Head of caudate nucleus (tissue), 42 donors: ENCODE measurements around the gene PSMB5.

Source experiments
- DNase-seq, 42 donors: peaks; one replicate each; pipeline versions ENCODE4 v3.0.0 to v3.0.0-alpha.2; 2020 to 2021; ENCODE audit warnings: mixed read lengths in 7 of 42
- intact Hi-C: fragments of 100-400 bp; cut with DNase I; formaldehyde crosslinking; loops from one replicate; pipeline ENCODE4 v1.15.0; 2022

The PSMB5 gene

DNA sequence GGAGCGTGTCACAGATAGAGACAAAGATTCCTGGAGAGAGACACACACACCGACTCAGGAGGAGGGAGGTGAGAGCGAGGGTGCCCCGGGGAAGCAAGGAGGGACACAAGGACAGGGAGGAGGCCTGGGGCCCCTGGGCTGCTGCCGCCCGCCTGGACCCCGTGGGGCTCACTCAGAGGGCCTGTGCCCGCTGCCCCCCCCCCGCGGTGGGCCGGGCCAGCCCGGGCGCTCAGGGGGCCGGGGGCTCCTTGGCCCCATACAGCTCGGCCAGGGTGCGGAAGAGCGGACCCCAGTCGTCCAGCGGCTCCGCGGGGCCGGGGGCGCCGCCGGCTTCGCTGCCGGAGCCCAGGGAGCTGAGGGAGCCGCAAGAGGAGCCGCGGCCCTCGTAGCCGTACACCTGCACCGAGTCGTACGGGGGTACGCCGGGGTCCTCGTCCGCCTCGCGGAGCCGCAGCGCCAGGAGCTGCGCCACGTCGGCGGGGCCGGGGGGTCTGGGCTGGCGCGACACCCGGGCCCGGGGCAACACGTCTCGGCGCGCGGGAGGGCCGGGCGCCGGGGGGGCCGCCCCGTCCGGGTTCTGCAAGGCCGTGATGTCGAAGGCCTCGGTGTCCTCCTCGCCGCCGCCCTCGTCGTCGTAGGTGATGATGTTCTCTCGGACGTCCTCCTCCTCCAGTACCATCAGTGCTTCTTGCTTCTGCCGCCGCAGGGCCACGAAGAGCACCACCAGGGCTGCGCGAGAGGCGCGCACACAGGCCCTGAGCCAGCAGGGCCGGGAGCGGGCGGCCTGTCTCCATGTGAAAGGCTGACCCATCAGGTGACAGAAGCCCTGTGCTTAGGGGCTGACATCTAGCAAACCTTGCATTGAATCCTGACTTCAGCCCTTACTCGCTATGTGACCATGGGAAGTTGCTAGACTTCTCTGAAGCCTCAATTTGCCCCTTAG lies 13.3 kb upstream of the PSMB5 start:
- no peak for DNase-seq
- intact Hi-C loops, result no loop called here

DNA sequence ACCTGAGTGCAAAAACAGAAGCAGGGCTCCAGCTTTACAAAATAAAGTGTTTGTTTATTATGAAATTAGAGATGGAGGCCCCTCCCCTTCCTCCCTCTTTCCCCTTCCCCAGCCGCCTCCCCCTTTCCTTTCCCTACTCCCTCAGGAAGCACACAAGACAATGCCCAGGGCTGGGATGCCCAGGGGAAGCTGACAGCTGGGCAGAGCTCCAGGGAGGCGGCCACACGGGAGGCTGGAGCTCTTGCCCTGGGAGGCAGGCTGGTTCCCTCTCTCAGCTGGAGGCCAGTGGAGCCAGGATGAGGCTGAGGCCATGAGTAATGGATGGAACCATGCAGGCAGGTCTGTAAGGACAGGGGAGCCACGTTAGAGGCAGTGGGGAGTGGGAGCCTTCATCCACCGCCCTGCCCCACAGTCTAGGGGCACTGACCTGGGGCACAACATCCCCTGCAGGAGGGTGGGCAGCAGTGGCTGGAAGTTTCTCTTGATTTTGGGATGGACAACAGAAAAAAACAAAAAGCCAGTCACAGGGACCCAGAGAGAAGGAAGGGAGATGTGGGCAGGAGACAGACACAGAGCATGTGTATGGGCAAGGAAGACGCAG lies 12.4 kb upstream of the PSMB5 start:
- DNase-seq, result no peak
- intact Hi-C loops, result no loop called here

DNA sequence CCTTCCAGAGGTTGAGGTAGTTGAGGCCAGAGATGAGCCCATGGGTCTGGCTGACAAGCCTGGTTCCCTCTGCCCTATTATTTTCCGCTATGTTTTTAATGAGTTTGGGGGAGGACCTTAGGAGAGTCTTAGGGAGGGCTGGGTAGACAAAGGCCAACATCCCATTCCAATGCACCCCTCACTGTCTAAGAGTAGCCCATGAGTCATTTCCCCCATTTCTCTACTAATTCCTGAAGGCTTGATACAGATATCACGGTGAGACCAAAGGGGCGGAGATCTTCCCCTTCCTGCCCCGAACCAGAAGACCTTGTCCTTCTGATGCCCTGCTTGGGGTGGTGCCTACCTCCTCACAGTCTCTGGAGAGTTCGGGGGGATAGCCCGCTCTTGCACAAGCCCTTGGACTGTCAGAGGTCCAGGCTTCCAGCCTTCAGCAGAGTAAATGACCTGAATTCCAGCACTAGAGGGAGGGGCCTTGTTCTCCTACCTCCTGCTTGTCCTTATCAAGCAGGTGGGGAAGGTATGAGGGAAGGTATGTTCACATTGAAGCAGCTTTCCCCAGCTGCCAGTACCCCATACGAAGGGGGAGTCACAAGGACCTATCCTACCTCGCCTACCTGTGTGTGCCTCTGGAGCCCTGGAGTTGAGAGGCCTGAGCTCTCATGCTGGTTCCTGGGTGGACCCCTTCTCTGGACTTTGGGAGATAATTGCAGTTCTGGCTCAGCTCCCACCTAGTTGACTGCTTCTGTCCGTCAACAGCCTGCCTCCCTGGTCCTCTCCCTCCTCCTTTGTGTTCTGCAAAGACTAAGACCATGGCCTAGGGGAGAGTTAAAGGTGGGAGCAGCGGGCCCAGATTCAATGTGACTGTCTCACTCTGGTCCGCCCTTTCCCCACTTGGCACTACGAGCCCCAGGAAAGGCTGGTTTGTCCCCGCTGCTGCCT lies 11.0 kb upstream of the PSMB5 start:
- intact Hi-C loops, result no loop called here
- DNase-seq, result no peak

DNA sequence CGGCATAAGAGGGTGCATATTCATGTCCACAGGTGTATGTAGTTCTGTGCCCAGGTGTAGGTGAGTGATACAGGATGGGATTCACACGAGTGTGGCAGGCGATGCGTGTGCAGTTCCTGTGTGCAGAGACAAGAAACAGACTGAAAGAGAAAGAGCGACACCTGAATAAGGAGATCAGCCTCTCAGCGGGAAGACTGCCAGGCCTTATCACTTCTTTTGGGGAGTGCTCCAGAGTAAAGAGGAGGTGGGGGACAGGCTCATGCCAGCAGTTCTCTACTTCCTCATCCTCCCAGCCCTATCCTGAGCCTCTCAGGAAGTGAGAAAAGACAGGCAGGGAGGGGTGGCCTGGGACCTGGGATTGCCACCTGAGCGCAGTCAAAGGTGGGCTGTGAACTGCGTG lies 10.1 kb upstream of the PSMB5 start:
- DNase-seq, result no peak
- intact Hi-C loops, result no loop called here

DNA sequence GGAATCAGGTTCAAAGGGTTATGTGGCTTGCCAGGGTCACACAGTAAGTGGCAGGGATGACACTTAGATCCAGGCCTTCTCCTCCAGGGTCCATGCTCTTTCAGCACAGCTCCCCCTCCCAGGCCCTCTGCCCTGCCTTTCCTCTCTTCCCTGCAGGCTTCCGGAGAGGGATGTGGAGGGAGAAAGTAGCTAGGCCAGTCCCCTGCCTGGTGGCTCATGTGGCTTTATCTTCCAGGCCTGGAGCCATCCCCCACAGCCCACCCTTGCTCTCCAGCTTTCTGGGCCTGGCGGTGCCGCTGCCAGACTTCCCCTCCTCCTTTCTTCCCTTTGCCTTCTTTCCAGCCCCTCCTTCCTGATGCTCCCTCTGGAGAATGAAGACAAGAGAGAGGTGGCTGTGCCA lies 9.1 kb upstream of the PSMB5 start:
- intact Hi-C loops, result no loop called here
- no peak for DNase-seq

DNA sequence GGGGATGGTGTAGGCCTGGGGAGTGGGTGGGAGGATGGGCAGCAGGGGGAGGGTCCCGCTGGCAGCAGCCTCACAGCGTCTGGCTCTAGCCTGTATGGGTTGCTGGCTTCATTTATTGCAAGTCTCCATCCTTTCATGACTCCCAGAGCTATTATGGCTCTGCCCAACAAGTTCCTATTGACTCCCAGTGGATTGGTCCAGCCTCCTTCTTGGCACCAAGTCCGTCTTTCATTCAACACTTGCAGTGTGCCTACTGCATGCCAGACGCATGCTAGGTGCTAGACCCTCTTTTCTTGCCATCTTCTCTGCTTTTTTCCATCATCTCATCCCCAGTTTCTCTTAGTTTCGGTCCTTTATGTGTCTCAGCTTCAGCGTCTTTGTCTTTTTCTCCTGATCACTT lies 8.4 kb upstream of the PSMB5 start:
- no peak for DNase-seq
- intact Hi-C loops, result no loop called here

DNA sequence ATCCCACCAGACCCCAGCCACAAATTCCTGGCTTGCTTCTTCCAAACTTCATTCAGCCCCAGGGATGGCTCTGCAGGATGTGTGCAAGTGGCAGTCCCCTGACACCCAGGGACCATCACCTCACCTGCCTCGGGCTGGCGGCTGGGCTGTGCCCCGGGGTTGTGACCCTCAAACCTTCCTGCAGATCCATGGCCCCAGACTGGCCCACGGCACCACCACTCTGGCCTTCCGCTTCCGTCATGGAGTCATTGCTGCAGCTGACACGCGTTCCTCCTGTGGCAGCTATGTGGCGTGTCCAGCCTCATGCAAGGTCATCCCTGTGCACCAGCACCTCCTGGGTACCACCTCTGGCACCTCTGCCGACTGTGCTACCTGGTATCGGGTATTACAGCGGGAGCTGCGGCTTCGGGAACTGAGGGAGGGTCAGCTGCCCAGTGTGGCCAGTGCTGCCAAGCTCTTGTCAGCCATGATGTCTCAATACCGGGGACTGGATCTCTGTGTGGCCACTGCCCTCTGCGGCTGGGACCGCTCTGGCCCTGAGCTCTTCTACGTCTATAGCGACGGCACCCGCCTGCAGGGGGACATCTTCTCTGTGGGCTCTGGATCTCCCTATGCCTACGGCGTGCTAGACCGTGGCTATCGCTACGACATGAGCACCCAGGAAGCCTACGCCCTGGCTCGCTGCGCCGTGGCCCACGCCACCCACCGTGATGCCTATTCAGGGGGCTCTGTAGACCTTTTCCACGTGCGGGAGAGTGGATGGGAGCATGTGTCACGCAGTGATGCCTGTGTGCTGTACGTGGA lies 7.7 kb upstream of the PSMB5 start, which contains the start of gene PSMB11:
Gene PSMB11 (plus strand): TSS at position 51 of the 804 bp plus-strand sequence. CDS start 14 bp downstream, at position 65.
- DNase-seq, result no peak
- intact Hi-C loops, result no loop called here

DNA sequence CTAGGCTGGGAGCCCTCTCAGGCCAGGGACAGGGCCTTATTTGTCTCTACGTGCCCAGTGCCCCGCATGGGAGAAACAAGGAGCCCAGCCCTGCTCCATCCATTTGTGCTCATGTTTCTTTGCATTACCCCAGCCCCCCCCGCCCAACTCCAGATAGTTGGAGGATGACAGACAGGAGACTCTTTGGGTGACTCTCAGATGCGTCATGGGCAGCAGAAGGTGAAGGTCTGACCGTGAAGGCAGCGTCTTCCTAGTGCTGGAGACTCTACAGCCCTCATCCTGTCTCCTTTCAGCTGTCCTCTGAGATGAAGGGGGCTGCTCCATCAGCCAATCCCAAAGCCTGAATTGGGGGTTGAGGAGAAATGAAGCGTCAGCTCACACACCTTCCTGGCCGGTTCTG lies 7.0 kb upstream of the PSMB5 start:
- intact Hi-C loops, result no loop called here
- no peak for DNase-seq

DNA sequence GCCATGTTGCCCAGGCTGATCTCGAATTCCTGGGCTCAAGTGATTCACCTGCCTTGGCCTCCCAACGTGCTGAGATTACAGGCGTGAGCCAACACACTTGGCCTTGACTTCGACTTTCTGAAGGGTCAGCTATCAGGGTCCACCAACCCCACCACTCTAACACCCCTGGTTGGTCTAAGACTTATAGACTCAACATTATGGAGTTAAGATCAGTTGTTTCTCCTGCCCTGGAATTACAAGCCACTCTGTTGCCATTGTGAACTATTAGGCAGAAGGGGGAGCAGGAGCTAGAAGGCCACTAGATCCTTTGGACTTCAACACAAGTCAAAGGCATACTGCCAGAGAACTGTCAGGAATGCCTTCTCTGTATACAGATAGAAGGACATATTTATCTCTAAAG lies 5.4 kb upstream of the PSMB5 start:
- intact Hi-C loops, result no loop called here
- DNase-seq, result no peak

DNA sequence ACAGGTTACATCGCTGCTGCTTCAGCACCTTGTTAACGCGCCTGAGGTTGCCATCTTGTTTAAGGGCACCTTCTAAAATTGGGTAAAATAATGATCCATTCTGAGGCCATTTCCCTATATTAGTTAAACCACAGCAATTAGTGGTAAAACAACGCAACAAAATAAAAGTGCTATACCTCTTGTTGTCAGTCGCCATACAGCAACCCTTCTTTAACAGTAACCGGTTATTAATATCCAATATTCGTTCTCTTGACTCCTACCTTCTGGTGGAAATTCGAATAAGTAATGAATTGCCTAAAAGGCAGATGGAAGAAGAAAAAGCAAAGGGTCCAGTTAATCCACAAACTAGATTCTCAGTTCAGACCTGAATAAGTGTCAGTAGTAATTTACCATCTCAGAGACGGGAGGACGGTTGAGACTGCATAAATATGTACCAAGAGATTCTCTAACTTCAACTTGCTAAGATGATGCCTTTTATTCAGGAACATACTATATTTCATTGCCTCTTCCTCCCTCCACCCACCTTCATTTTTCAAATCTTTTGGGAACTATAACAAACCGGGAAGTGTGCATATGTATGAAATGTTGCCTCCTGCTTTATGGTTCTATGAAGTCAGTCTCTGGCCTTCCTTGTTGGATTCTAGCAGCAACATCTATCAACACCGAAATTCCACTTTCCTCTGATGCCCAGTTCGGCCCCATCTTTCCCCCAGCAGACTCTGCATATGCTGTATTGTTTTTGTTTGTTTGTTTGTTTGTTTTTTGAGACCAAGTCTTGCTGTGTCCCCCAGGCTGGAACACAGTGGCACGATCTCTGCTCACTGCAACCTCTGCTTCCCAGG lies 824 bp upstream of the PSMB5 start:
- intact Hi-C loops, result no loop called here
- no peak for DNase-seq

DNA sequence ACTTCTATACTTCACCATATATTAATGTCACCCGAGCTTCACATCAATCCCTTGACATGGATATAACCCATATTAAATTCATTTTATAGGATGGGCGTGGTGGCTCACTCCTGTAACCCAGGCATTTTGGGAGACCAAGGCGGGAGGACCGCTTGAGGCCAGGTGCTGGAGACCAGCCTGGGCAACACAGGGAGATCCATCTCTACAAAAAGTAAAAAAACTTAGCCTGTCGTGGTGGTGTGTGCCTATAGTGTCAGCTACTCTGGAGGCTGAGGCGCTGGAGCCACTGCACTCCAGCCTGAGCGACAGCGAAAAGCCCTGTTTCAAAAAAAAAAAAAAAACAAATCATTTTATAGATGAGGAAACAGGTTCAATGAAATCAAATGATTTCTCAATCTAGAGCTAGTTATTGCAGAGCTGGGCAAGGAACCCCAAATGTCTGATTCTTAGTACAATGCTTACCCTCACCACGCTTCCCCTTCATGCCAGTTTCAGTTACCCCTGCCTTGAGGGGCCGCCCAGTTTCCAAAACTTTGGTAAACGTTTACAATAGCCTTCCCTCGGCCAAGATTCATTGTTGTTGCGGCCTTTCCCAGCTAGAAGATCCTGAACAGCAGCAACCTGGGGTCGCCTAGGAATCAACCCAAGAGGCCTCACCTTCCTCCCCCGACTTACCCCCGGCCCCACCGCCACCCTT lies 751 bp downstream of the PSMB5 start:
- intact Hi-C loops, result no loop called here
- DNase-seq, result no peak

DNA sequence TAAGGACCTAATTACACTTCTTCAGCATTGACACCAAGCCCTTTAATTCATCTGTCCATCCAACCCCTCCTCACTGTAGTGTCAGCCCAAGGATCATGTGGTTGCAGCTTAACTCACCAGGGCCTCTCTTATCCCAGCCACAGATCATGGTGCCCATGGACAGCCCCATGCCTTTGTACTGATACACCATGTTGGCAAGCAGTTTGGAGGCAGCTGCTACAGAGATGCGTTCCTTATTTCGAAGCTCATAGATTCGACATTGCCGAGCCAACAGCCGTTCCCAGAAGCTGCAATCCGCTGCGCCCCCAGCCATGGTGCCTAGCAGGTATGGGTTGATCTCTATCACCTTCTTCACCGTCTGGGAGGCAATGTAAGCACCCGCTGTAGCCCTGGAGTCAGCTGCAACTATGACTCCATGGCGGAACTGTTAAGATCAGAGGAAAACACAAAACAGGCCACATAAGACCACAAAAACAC lies 1.4 kb downstream of the PSMB5 start:
- intact Hi-C loops, result no loop called here
- no peak for DNase-seq

DNA sequence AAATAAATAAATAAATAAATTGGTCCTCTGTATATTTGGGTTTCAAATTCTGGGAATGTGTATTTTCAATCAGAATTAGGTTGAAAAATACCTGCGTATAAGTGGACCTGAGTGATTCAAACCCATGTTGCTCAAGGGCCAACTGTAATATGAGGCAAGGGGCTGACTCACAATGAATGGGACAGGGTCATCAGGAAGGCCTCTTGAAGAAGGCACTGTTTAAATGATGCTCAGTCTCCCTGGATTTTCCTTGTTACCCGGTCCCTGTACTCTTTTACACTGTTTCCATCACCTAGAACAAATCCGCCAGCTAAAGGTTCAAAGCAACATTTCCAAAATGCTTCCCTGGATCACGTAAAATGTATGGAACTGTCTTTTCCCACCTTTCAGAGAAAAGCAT lies 3.8 kb downstream of the PSMB5 start:
- intact Hi-C loops, result no loop called here

DNA sequence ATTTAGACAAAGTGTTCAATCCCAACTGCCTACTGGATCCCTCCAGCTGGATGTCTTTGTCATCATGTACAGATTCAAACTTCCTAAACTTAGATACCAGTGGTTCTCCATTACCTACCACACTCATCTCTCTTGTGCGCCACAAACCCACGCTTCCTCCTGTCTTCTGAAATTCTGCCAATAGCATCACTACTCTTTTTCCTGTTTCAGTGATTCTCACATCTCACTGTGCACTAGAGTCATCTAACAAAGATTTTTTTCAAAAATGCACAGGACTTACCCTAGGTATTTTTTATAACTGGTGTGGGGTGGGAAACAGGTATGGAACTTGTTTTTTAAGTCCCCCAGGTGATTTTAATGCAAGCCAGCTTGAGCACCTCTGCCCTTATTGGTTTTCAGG lies 5.9 kb downstream of the PSMB5 start:
- intact Hi-C loops, result no loop called here
- no peak for DNase-seq

More for the DNA sequence above, 3.8 kb downstream of the PSMB5 start:
- no peak for DNase-seq

DNA sequence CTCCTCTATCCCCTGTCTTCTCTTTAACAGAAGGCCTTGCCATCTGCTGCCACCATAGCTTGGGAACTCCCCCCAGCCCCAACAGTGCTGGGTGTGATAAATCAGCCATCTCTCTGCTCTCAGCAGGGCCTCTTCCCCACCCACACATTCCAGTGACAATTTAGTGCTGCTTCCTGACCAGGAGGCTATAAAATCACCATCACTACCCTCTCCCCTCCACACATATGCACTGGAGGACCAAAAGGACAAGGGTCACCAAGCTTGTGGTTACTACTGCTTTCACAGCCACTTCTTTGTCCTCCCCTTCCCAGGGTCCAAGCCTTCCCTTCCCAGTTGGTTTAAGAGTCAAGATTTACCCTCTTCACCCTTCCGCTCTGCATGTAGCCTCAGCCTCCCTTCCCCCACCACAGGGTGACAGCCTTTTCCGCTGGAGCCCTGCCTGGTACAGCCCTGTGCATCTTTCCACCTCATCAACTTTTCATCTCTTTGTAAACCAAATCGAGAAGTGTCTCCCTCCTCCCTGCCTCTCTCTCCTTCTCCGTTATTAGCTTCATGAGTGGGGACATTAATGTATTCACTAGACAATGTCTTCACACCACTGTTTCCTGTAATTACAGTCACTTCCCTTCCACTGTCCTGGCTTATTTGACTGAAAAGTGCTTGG lies 9.4 kb downstream of the PSMB5 start:
- intact Hi-C loops, result no loop called here
- no peak for DNase-seq

DNA sequence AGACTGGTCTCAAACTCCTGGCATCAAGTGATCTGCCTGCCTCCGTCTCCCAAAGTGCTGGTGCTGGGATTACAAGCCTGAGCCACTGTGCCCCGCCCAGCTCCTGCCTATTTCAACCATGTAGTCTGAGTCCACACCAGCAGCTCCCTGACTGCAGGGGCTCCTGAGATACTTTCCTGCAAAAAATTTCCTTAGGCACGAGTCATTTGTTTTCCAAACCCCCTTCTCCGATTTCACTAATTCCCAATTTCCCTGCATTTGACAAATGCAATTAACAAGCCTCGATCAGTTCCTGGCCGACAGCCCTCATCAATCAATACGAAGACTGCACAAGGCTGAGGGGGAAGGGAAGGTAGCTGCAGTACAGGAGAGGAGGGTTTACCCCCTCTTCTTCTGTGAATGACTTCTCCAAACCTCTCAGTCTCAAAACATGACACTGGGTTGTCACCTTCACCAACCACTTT lies 10.1 kb downstream of the PSMB5 start:
- no peak for DNase-seq
- intact Hi-C loops, result no loop called here

DNA sequence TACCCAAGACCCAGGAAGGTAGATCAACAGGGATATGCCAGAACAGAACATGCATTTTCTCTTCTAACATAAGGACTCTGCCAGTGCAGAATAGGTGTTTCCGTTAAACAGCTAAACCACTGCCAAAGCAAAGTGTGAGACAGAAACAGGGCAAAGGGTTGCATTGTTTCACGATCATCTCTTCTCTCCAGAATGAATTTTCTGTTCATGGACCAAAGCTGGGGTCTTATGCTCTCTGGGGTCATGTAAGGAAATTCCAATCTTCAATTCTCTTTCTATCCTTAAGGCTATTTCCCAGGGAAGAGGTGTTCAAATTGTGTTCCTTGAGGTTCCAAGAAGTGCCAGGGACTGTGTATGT lies 10.9 kb downstream of the PSMB5 start:
- intact Hi-C loops, result no loop called here
- DNase-seq, result no peak
